IPS-NIHi7 (cell line): Measurements from ENCODE around the gene EAF1.
"Not testable (repeated sequence)": the region's sequence is repeated elsewhere in the genome, so short reads cannot be mapped to it uniquely, and the experiment has no call there.

Experiments
- DNase-seq: peaks from one replicate; pipeline ENCODE4 v3.0.0; 2012; ENCODE audit warnings: mixed read lengths; ENCODE audit errors: extremely low spot score

The EAF1 gene

GRCh38 chr3:15405448-15406050 is 21.8 kb upstream of the EAF1 start:
- DNase-seq, result peak; percentile 61

- no peak for DNase-seq
Observed at GRCh38 chr3:15409239-15409638, 18.2 kb upstream of the EAF1 start.

GRCh38 chr3:15409774-15410173 is 17.6 kb upstream of the EAF1 start:
- DNase-seq, result no peak

GRCh38 chr3:15410966-15411365 is 16.4 kb upstream of the EAF1 start:
- DNase-seq, result not testable (repeated sequence)

GRCh38 chr3:15420871-15421270 is 6.5 kb upstream of the EAF1 start:
- DNase-seq, result no peak

- DNase-seq, result no peak
Observed at GRCh38 chr3:15426579-15427118, 749 bp upstream of the EAF1 start.

GRCh38 chr3:15427981-15428380 is 583 bp downstream of the EAF1 start:
- peak; percentile 32 for DNase-seq

GRCh38 chr3:15428539-15428938 is 1.1 kb downstream of the EAF1 start:
- DNase-seq, result no peak

- no peak for DNase-seq
Observed at GRCh38 chr3:15429080-15429479, 1.7 kb downstream of the EAF1 start.

GRCh38 chr3:15430624-15431023 is 3.2 kb downstream of the EAF1 start:
- no peak for DNase-seq

- DNase-seq, result no peak
Observed at GRCh38 chr3:15431256-15431837, 3.9 kb downstream of the EAF1 start.

GRCh38 chr3:15433531-15433930 is 6.1 kb downstream of the EAF1 start:
- DNase-seq, result no peak

GRCh38 chr3:15434756-15435155 is 7.4 kb downstream of the EAF1 start:
- DNase-seq, result no peak

- DNase-seq, result no peak
Observed at GRCh38 chr3:15436246-15436645, 8.8 kb downstream of the EAF1 start.

GRCh38 chr3:15438983-15439382 is 11.6 kb downstream of the EAF1 start:
- no peak for DNase-seq

- DNase-seq, result no peak
Observed at GRCh38 chr3:15439476-15439875, 12.1 kb downstream of the EAF1 start.

GRCh38 chr3:15440891-15441290 is 13.5 kb downstream of the EAF1 start:
- no peak for DNase-seq

- DNase-seq, result no peak
Observed at GRCh38 chr3:15443826-15444524, 16.6 kb downstream of the EAF1 start.

- DNase-seq, result no peak
Observed at GRCh38 chr3:15449489-15450224, 22.3 kb downstream of the EAF1 start.

- DNase-seq, result no peak
Observed at GRCh38 chr3:15450438-15451215, 23.2 kb downstream of the EAF1 start.
